ENCODE data around the gene CBLC. TPM values are rescaled to one million over a fixed set of nuclear protein-coding genes. Genes with fewer than 3 reads are reported as not detected.

CBLC gene
- total RNA-seq, 1 experiment from 2014 or later: 53.6 TPM

- POLR2A ChIA-PET (ENCODE audit: unreplicated experiment): no interaction called here
- Histone ChIP-seq H3K27ac (peak overlapping the region; percentile 51; the same call in 1 of the 2 replicates), H2AFZ (no peak overlapping the region), H3K4me1 (replicated peaks; ENCODE audit: insufficient read depth) (peaks cover 64% of the 10 kb centered on the region), H3F3A (ENCODE audit: insufficient read depth, low read depth) (peaks cover 36% of the 10 kb centered on the region), H3K9me3 (ENCODE audit: insufficient read depth, low read depth) (no peaks in the 10 kb centered on the region), H3K4me2 (peak overlapping the region; percentile 96), H3K4me3 (no peak overlapping the region), H3K79me2 (ENCODE audit: low read depth) (peaks cover 27% of the 10 kb centered on the region), H3K36me3 (ENCODE audit: low read depth) (0 out of 2 replicates have a peak, but pooled peaks cover 6% of the 10 kb centered on the region), H3K9me2 (ENCODE audit: insufficient read depth) (no peaks in the 10 kb centered on the region), H4K20me1 (ENCODE audit: insufficient read depth) (no peaks in the 10 kb centered on the region), H3K27me3 (ENCODE audit: insufficient read depth, low read depth) (no peaks in the 10 kb centered on the region)
- DNase-seq: no peak
- TF ChIP-seq EZH2 (IDR thresholded peaks at IDR 0.05; ENCODE audit: low read depth) (no peak), CTCF (conservative IDR thresholded peaks at IDR 0.05) (no peak)
- CTCF ChIA-PET: no interaction called here
- intact Hi-C loops (cut with micrococcal nuclease; ENCODE audit: unreplicated experiment): no loop called here
- no TSS peak for BruUV-seq (replicated peaks)
Observed at GRCh38 chr19:44746616-44746945, 31.1 kb upstream of the CBLC start.

- peak; percentile 87 to 97 for DNase-seq
- no peaks in the 10 kb centered on the region for H3K9me3 ChIP-seq (ENCODE audit: insufficient read depth, low read depth)
- H3K4me2 ChIP-seq: peak overlapping the region; percentile 96
- H3K27me3 ChIP-seq (ENCODE audit: insufficient read depth, low read depth): no peaks in the 10 kb centered on the region
- peaks cover 66% of the 10 kb centered on the region for H3K4me1 ChIP-seq (replicated peaks; ENCODE audit: insufficient read depth)
- intact Hi-C loops (cut with micrococcal nuclease; ENCODE audit: unreplicated experiment): loop anchor here (1.0 kb wide), 1 partner anchor 27 kb away; no protein-coding TSS in a partner anchor
- peaks cover 40% of the 10 kb centered on the region for H3F3A ChIP-seq (ENCODE audit: insufficient read depth, low read depth)
- TF ChIP-seq CTCF (conservative IDR thresholded peaks at IDR 0.05): no peak
- TF ChIP-seq EZH2 (IDR thresholded peaks at IDR 0.05; ENCODE audit: low read depth): no peak
- peak overlapping the region; percentile 95 for H3K27ac ChIP-seq
- peak overlapping the region; percentile 78 for H3K4me3 ChIP-seq
- H3K9me2 ChIP-seq (ENCODE audit: insufficient read depth): no peaks in the 10 kb centered on the region
- no peaks in the 10 kb centered on the region for H4K20me1 ChIP-seq (ENCODE audit: insufficient read depth)
- ChIA-PET CTCF (no interaction called here), POLR2A (ENCODE audit: unreplicated experiment) (no interaction called here)
- peak overlapping the region; percentile 82; the same call in 1 of the 2 replicates for H2AFZ ChIP-seq
- TSS peak; percentile 49 for BruUV-seq (replicated peaks)
- H3K36me3 ChIP-seq (ENCODE audit: low read depth): peaks cover 10% of the 10 kb centered on the region; the same call in 1 of the 2 replicates
- peaks cover 28% of the 10 kb centered on the region for H3K79me2 ChIP-seq (ENCODE audit: low read depth)
Observed at GRCh38 chr19:44746946-44747738, 30.5 kb upstream of the CBLC start.

- intact Hi-C loops (cut with micrococcal nuclease; ENCODE audit: unreplicated experiment): loop anchor here (1.0 to 2.0 kb wide), 2 partner anchors 23 to 26 kb away; no protein-coding TSS in a partner anchor
- peaks cover 28% of the 10 kb centered on the region for H3K79me2 ChIP-seq (ENCODE audit: low read depth)
- H3K4me2 ChIP-seq: peak overlapping the region; percentile 96
- peak overlapping the region; percentile 78 for H3K4me3 ChIP-seq
- no peaks in the 10 kb centered on the region for H4K20me1 ChIP-seq (ENCODE audit: insufficient read depth)
- H2AFZ ChIP-seq: peak overlapping the region; percentile 82
- no peaks in the 10 kb centered on the region for H3K9me2 ChIP-seq (ENCODE audit: insufficient read depth)
- H3F3A ChIP-seq (ENCODE audit: insufficient read depth, low read depth): peaks cover 40% of the 10 kb centered on the region
- ChIA-PET CTCF (no interaction called here), POLR2A (ENCODE audit: unreplicated experiment) (no interaction called here)
- H3K4me1 ChIP-seq (replicated peaks; ENCODE audit: insufficient read depth): peaks cover 66% of the 10 kb centered on the region
- no TSS peak for BruUV-seq (replicated peaks)
- peaks cover 17% of the 10 kb centered on the region for H3K36me3 ChIP-seq (ENCODE audit: low read depth)
- no peaks in the 10 kb centered on the region for H3K9me3 ChIP-seq (ENCODE audit: insufficient read depth, low read depth)
- TF ChIP-seq CTCF (conservative IDR thresholded peaks at IDR 0.05): no peak
- no peak for TF ChIP-seq EZH2 (IDR thresholded peaks at IDR 0.05; ENCODE audit: low read depth)
- H3K27ac ChIP-seq: peak overlapping the region; percentile 95
- no peaks in the 10 kb centered on the region for H3K27me3 ChIP-seq (ENCODE audit: insufficient read depth, low read depth)
- peak; percentile 60 to 67 for DNase-seq
Observed at GRCh38 chr19:44747739-44748425, 29.8 kb upstream of the CBLC start.

All from PC-9 (cell line).